GM10266 (cell line): ENCODE data around the gene POU4F3.

Experiments
- DNase-seq: peaks from one replicate; pipeline ENCODE4 v3.0.0; 2012; ENCODE audit errors: extremely low spot score
- TF ChIP-seq, protein P1 (sequence below): IDR thresholded peaks from 2 replicates; pipeline ENCODE4 v1.5.1; 2012; ENCODE audit warnings: mild to moderate bottlenecking, low read depth; ENCODE audit not compliant: control insufficient read depth, insufficient read depth; ENCODE audit errors: missing control alignments

The POU4F3 gene

DNA sequence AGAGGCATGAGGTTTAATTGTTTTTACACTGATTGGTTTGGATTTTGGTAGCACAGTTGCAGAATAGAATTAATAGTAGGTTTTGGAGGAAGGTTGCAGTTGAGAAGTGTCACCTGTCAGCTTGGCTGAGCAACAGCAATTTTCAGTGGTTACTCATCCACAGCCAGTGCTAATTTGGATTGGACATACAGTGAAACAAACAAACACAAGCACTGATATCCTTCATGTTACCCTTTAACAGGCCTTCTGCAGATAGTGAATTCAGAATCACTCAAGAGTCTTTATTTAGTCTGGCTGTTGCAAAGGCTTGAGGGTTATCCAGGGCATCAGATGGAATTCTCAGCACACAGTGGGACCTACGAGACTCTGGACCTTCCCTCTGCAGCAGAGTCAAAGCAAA is 31.8 kb upstream of the POU4F3 start:
- TF ChIP-seq, protein P1, sequence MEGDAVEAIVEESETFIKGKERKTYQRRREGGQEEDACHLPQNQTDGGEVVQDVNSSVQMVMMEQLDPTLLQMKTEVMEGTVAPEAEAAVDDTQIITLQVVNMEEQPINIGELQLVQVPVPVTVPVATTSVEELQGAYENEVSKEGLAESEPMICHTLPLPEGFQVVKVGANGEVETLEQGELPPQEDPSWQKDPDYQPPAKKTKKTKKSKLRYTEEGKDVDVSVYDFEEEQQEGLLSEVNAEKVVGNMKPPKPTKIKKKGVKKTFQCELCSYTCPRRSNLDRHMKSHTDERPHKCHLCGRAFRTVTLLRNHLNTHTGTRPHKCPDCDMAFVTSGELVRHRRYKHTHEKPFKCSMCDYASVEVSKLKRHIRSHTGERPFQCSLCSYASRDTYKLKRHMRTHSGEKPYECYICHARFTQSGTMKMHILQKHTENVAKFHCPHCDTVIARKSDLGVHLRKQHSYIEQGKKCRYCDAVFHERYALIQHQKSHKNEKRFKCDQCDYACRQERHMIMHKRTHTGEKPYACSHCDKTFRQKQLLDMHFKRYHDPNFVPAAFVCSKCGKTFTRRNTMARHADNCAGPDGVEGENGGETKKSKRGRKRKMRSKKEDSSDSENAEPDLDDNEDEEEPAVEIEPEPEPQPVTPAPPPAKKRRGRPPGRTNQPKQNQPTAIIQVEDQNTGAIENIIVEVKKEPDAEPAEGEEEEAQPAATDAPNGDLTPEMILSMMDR = no peak
- DNase-seq = no peak

DNA sequence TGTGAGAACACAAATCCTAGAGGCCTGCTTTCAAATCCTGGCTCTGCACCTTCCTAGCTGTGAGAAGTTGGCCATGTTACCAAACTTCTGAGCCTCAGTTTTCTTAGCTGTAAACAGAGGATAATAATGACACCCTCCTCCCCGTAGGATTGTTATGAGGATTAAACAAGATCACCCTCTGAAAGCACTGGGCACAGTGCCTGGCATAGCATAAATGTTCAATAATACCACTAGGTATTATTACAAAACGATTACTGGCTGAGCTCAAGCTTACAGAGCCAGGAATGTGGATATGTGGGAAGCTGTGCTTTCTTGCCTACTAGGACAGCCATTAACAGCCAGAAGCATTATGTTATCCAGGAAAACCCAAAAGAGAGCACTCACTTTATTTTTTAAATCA is 30.8 kb upstream of the POU4F3 start:
- no peak for DNase-seq
- TF ChIP-seq, protein P1 = no peak

DNA sequence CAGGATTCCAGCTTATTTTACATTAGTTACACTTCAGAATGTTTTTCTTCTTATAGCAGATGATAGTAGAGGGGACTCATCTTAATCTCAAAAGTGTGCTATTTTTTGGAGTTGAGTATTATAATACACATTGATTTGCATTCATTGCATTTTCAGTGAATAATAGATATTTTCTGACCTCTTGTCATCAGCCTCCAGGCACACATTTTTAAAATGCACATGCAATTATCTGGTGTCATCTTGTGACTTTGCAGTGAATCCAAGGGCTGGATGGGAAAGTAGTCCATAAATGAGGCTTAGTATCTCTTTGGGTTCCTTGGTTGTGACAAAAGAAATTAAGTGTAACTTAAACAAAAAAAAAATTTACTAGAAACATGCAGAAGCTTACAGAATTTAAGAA is 28.1 kb upstream of the POU4F3 start:
- DNase-seq = no peak
- TF ChIP-seq, protein P1 = no peak

DNA sequence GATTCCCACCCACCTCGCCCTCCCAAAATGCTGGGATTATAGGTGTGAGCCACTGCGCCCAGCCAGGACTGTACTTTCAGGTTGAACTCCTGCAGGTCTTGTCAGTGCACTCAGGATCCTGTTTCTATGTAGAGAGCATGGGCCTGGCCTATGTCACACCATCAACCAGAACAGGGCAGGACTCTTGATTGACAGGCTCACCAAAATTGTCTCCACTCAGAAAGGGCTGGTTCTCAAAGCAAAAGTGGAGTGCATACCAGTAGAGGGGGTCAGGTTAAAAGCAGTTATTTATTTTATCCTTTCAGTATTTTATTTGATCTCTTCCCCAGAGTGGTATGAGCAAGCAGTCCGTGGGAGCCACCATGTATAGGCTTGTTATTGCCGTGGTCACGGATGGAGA is 27.4 kb upstream of the POU4F3 start:
- TF ChIP-seq, protein P1 = no peak
- DNase-seq = no peak

DNA sequence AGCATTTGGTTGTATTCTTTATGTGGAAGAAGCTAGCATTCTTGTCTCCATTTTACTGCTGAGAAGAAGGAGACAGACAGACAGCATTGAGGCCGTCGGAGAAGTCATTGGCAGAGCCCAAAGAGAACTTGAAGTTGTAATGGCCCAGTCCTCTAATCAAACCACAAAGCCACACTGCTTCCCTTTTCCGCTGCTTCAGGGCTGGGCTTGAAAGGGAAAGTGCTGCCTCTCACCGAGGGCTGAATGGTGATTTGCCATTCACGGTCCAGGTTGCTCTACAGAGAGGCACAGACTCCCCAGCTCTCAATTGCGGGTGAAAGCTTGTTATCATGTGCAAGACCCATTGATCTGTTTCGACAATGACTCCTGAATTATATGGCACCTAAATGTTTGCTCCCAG is 25.6 kb upstream of the POU4F3 start:
- DNase-seq = no peak
- TF ChIP-seq, protein P1 = no peak

DNA sequence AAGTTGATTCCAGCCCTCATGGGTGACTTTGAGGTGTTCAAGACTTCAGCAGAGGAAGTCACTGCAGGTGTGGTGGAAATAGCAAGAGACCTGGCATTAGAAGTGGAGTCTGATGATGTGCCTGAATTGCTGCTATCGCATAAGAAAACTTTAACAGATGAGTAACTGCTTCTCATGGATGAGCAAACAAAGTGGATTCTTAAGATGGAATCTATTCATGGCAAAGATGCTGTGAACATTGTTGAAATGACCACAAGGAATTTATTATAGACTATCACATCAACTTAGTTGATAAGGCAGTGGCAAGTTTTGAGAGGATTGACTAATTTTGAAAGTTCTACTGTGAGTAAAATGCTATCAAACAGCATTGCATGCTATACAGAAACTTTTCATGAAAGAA is 17.1 kb upstream of the POU4F3 start:
- DNase-seq = no peak
- TF ChIP-seq, protein P1 = no peak

DNA sequence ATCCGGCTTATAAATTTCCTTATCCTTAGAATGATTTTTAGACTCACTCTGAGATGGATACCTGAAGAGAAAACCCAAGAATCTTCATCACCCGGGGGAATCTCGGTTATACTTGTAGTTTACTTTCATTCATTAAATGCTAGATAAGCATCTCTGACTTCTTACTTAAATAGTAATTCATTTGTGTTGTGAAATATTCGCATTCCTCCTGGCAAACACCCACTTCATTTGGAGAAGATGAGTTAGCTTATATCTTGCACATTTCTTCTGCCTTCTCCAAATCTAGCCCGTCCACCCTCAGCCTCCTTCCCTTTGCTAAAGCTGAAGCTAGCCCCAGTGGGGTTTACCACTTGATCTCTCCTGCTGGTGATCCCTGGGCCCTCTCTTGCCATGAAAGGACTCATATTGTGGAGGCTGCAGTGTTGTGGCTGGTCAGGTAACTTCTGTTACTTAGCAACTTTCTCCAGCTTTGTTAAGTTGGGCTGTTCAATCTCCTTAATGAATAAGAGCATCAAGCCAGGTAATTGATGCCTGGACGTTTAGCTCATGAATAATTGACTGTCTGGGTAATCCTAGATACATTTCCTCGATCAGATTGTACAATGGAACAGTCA is 11.3 kb upstream of the POU4F3 start:
- TF ChIP-seq, protein P1 = no peak
- no peak for DNase-seq
